Pancreas (tissue), 10 donors: ENCODE data around the gene IMPG1. TPM values are rescaled to one million over a fixed set of nuclear protein-coding genes. Genes with fewer than 3 reads are reported as not detected.

Experiments used
- ATAC-seq, 4 donors: fragments of 200-7000 bp; cut with Tn5 transposase; one replicate each; pipeline versions ENCODE4 v1.8.0 to v1.9.1; 2020; ENCODE audit warnings: mild to moderate bottlenecking in 4 of 4, moderate library complexity in 4 of 4
- DNase-seq, 6 donors: peaks; one replicate each; pipeline ENCODE4 v3.0.0-alpha.2; 2020
- FAIRE-seq: peaks from 2 replicates; lab custom pipeline; 2012; peaks lifted over from hg19 to GRCh38; lab: Jason Lieb, UNC
- H3K27ac ChIP-seq, 4 donors: fragments of 200-600 bp; sonication (generic); 1 replicate in 3 of 4; 2 replicates in 1 of 4; pipeline versions ENCODE4 v1.5.0 to v1.8.0; 2020
- H3K27me3 ChIP-seq, 4 donors: fragments of 200-600 bp; one replicate each; pipeline ENCODE4 v1.8.0; 2021
- H3K36me3 ChIP-seq, 3 donors: fragments of 200-600 bp; sonication (generic) in 1 of 3; one replicate each; pipeline versions ENCODE4 v1.5.0 to v1.8.0; 2020 to 2021
- H3K4me1 ChIP-seq, 3 donors: fragments of 200-600 bp; one replicate each; pipeline ENCODE4 v1.8.0; 2021
- H3K4me3 ChIP-seq, 4 donors: fragments of 200-600 bp; sonication (generic) in 2 of 4; one replicate each; pipeline versions ENCODE4 v1.5.0 to v1.8.0; 2020 to 2021
- H3K9me3 ChIP-seq, 4 donors: fragments of 200-600 bp; one replicate each; pipeline ENCODE4 v1.8.0; 2021
- CTCF ChIP-seq, 4 donors: fragments of 200-600 bp; sonication (generic) in 3 of 4; IDR thresholded peaks; one replicate each; pipeline versions ENCODE4 v1.5.0 to v1.8.0; 2021; ENCODE audit warnings: antibody characterized with exemption in 4 of 4
- WGBS, 2 donors: extraction: QIAGEN DNeasy Blood & Tissue Kit; methylation state at CpG; one replicate each; pipeline ENCODE4 v1.1.7; 2013; 5-methylcytosine and 5-hydroxymethylcytosine counted together
- intact Hi-C, 3 donors: fragments of 100-400 bp; cut with DNase I; formaldehyde crosslinking; loops; one replicate each; pipeline versions ENCODE4 v1.11.1 to v1.14.2; 2022
- polyA plus RNA-seq, 2 donors: library from polyadenylated mRNA; stranded (reverse); fragments of 200-250 nt; gene quantifications; one replicate each; pipeline ENCODE4 v1.2.3, GENCODE V29; 2013
- total RNA-seq, 6 donors: library from RNA; stranded (reverse); fragmentation: NEBNext Ultra II Directional in 4 of 6; extraction: Animal tissue kit (Norgen Biotek cat#: 25700) in 4 of 6; gene quantifications; one replicate each; pipeline versions ENCODE4 v1.2.1 to v1.2.4, GENCODE V29; 2021 to 2023
- donor health status: healthy with polysubstance abuse.
- donor health status: DM: no; HTN: no; CAD: no; lungs with moderate emphysema.
- donor health status: DM: no; HTN: no; CAD: no.
- donor health status: control.
- donor health status: control.
- donor health status: Bipolar disorder and iron deficiency.
- donor health status: DM: yes; HTN: yes; CAD: no.
- donor health status: DM: no; HTN: no; CAD: no.
- donor health status: DM: no; HTN: no; CAD: no.
- donor health status: DM: yes; HTN: yes; CAD: no.

Gene IMPG1
- total and polyA plus RNA-seq, 8 donors, result 0.04 to 0.44 (median 0.07) TPM; not detected in 1

GRCh38 chr6:75931011-75931680 is 141.3 kb downstream of the IMPG1 start:
- intact Hi-C loops, result loop anchor here in 1 of 3 donors (10.0 kb wide), 1 partner anchor 424 kb away; no protein-coding TSS in a partner anchor
- H3K36me3 ChIP-seq, result no peaks in the 10 kb centered on the region
- WGBS, 2 donors, result 80 to 83% methylated on average over 11 of the region's 11 CpGs
- no peaks in the 10 kb centered on the region for H3K4me1 ChIP-seq
- no peak for FAIRE-seq
- H3K27me3 ChIP-seq, result no peaks in the 10 kb centered on the region
- no peak overlapping the region for H3K4me3 ChIP-seq
- TF ChIP-seq CTCF (IDR thresholded peaks at IDR 0.05), result no peak
- no peak overlapping the region for H3K27ac ChIP-seq
- DNase-seq, result no peak
- no peak for ATAC-seq
- H3K9me3 ChIP-seq, result no peaks in the 10 kb centered on the region

GRCh38 chr6:75926293-75927168 is 145.9 kb downstream of the IMPG1 start:
- DNase-seq (no peak), FAIRE-seq (no peak), ATAC-seq (no peak)
- WGBS, 2 donors, result 86 to 90% methylated on average over 5 of the region's 5 CpGs
- Histone ChIP-seq H3K36me3 (no peaks in the 10 kb centered on the region), H3K4me3 (no peak overlapping the region), H3K4me1 (no peaks in the 10 kb centered on the region), H3K27me3 (no peaks in the 10 kb centered on the region), H3K27ac (no peak overlapping the region), H3K9me3 (peaks cover 0 to 3% (median 0%) of the 10 kb centered on the region in 4 donors)
- TF ChIP-seq CTCF (IDR thresholded peaks at IDR 0.05), result no peak
- intact Hi-C loops, result no loop called here

- DNase-seq (no peak), FAIRE-seq (no peak), ATAC-seq (peak in 1 of 4 donors; percentile 18)
- intact Hi-C loops, result no loop called here
- Histone ChIP-seq H3K27ac (no peak overlapping the region), H3K4me1 (no peaks in the 10 kb centered on the region), H3K9me3 (peaks cover 0 to 3% (median 0%) of the 10 kb centered on the region in 4 donors), H3K36me3 (no peaks in the 10 kb centered on the region), H3K27me3 (no peaks in the 10 kb centered on the region), H3K4me3 (no peak overlapping the region)
- TF ChIP-seq CTCF (IDR thresholded peaks at IDR 0.05), result no peak
These were observed 150.2 kb downstream of the IMPG1 start for GRCh38 chr6:75922226-75922625.

- no peak for ATAC-seq
These were observed 159.4 kb downstream of the IMPG1 start for GRCh38 chr6:75913040-75913439.

More at GRCh38 chr6:75913040-75913439, 159.4 kb downstream of the IMPG1 start:
- Histone ChIP-seq H3K4me3 (no peak overlapping the region), H3K9me3 (no peaks in the 10 kb centered on the region), H3K4me1 (no peaks in the 10 kb centered on the region), H3K36me3 (peaks cover 0 to 8% (median 0%) of the 10 kb centered on the region in 3 donors), H3K27ac (no peak overlapping the region), H3K27me3 (no peaks in the 10 kb centered on the region)
- intact Hi-C loops, result no loop called here
- TF ChIP-seq CTCF (IDR thresholded peaks at IDR 0.05), result no peak
- DNase-seq (no peak), FAIRE-seq (no peak)
